Liver (tissue), 9 donors: ENCODE data around the gene SLC7A6. TPM values are rescaled to one million over a fixed set of nuclear protein-coding genes. Genes with fewer than 3 reads are reported as not detected.

Source experiments
- DNase-seq: peaks from one replicate; pipeline ENCODE4 v3.0.0-alpha.2; 2017; ENCODE audit warnings: low spot score
- H3K27ac ChIP-seq, 2 donors: one replicate each; pipeline ENCODE4 v1.7.0; 2013; ENCODE audit warnings: inconsistent platforms in 2 of 2, low read length in 2 of 2, control low read depth in 1 of 2, low read depth in 1 of 2, mild to moderate bottlenecking in 1 of 2
- H3K27me3 ChIP-seq, 4 donors: one replicate each; pipeline versions ENCODE4 v1.6.1 to v1.7.0; 2013; ENCODE audit warnings: low read length in 3 of 4, inconsistent platforms in 1 of 4, mild to moderate bottlenecking in 1 of 4, moderate library complexity in 1 of 4; ENCODE audit not compliant: control insufficient read depth in 4 of 4, insufficient read depth in 4 of 4
- H3K36me3 ChIP-seq, 4 donors: one replicate each; pipeline versions ENCODE4 v1.6.1 to v1.7.0; 2013; ENCODE audit warnings: low read length in 3 of 4, mild to moderate bottlenecking in 3 of 4, low read depth in 1 of 4, moderate library complexity in 1 of 4; ENCODE audit not compliant: control insufficient read depth in 4 of 4, insufficient read depth in 3 of 4
- H3K4me1 ChIP-seq, 4 donors: one replicate each; pipeline versions ENCODE4 v1.6.1 to v1.7.0; 2013; ENCODE audit warnings: low read length in 3 of 4, mild to moderate bottlenecking in 3 of 4, moderate library complexity in 1 of 4; ENCODE audit not compliant: control insufficient read depth in 4 of 4, insufficient read depth in 4 of 4
- H3K4me3 ChIP-seq, 3 donors: one replicate each; pipeline versions ENCODE4 v1.6.1 to v1.7.0; 2013; ENCODE audit warnings: low read length in 3 of 3, control low read depth in 1 of 3, low read depth in 1 of 3, mild to moderate bottlenecking in 1 of 3
- H3K9ac ChIP-seq, 2 donors: one replicate each; pipeline ENCODE4 v1.7.0; 2013; ENCODE audit warnings: low read length in 2 of 2, mild to moderate bottlenecking in 2 of 2, moderate library complexity in 2 of 2, control low read depth in 1 of 2, low read depth in 1 of 2
- H3K9me3 ChIP-seq, 4 donors: one replicate each; pipeline versions ENCODE4 v1.6.1 to v1.7.0; 2013; ENCODE audit warnings: low read length in 3 of 4; ENCODE audit not compliant: control insufficient read depth in 4 of 4
- ATF3 ChIP-seq: IDR thresholded peaks from 2 replicates; pipeline ENCODE4 v1.6.1; 2016; ENCODE audit warnings: antibody characterized with exemption
- CTCF ChIP-seq: fragments of 150-350 bp; IDR thresholded peaks from 2 replicates; pipeline ENCODE4 v1.5.1; 2017; ENCODE audit warnings: improper control_type of control experiment, low read depth, low read length; ENCODE audit not compliant: missing input control
- EGR1 ChIP-seq, 2 donors: IDR thresholded peaks; 2 replicates each; pipeline ENCODE4 v1.6.1; 2016 to 2018; ENCODE audit warnings: antibody characterized with exemption in 2 of 2, low read depth in 2 of 2
- FOXA1 ChIP-seq: IDR thresholded peaks from 2 replicates; pipeline ENCODE4 v1.6.1; 2016; ENCODE audit warnings: antibody characterized with exemption
- FOXA2 ChIP-seq: IDR thresholded peaks from 2 replicates; pipeline ENCODE4 v1.6.1; 2016; ENCODE audit warnings: antibody characterized with exemption
- GABPA ChIP-seq, 2 donors: IDR thresholded peaks in 1 of 2; conservative IDR thresholded peaks in 1 of 2; 2 replicates each; pipeline ENCODE4 v1.6.1; 2016; ENCODE audit warnings: antibody characterized with exemption in 2 of 2, mild to moderate bottlenecking in 1 of 2, moderate library complexity in 1 of 2
- HNF4A ChIP-seq, 2 donors: conservative IDR thresholded peaks; 2 replicates each; pipeline ENCODE4 v1.6.1; 2016; ENCODE audit warnings: antibody characterized with exemption in 2 of 2, mild to moderate bottlenecking in 2 of 2
- HNF4G ChIP-seq: IDR thresholded peaks from 2 replicates; pipeline ENCODE4 v1.6.1; 2016; ENCODE audit warnings: antibody characterized with exemption
- JUND ChIP-seq, 2 donors: IDR thresholded peaks; 2 replicates each; pipeline ENCODE4 v1.6.1; 2016; ENCODE audit warnings: antibody characterized with exemption in 2 of 2
- MAX ChIP-seq: IDR thresholded peaks from 2 replicates; pipeline ENCODE4 v1.6.1; 2016; ENCODE audit warnings: antibody characterized with exemption
- NR2F2 ChIP-seq: IDR thresholded peaks from 2 replicates; pipeline ENCODE4 v1.6.1; 2016; ENCODE audit warnings: antibody characterized with exemption
- RAD21 ChIP-seq, 2 donors: IDR thresholded peaks; 2 replicates each; pipeline ENCODE4 v1.6.1; 2016; ENCODE audit warnings: antibody characterized with exemption in 2 of 2, mild to moderate bottlenecking in 2 of 2
- REST ChIP-seq: IDR thresholded peaks from 2 replicates; pipeline ENCODE4 v1.6.1; 2016; ENCODE audit warnings: antibody characterized with exemption, mild to moderate bottlenecking
- SP1 ChIP-seq: IDR thresholded peaks from 2 replicates; pipeline ENCODE4 v1.6.1; 2018; ENCODE audit warnings: antibody characterized with exemption, mild to moderate bottlenecking
- TAF1 ChIP-seq: conservative IDR thresholded peaks from 2 replicates; pipeline ENCODE4 v1.6.1; 2016; ENCODE audit warnings: antibody characterized with exemption, mild to moderate bottlenecking
- YY1 ChIP-seq: IDR thresholded peaks from 2 replicates; pipeline ENCODE4 v1.6.1; 2016; ENCODE audit warnings: antibody characterized with exemption, mild to moderate bottlenecking
- ZBTB33 ChIP-seq: IDR thresholded peaks from 2 replicates; pipeline ENCODE4 v1.6.1; 2016; ENCODE audit warnings: antibody characterized with exemption
- WGBS: extraction: QIAGEN DNeasy Blood & Tissue Kit; methylation state at CpG from one replicate; pipeline ENCODE4 v1.1.7; 2013; 5-methylcytosine and 5-hydroxymethylcytosine counted together
- polyA plus RNA-seq, 2 donors: library from polyadenylated mRNA; stranded (reverse) in 1 of 2; unstranded in 1 of 2; fragments of 200-250 nt in 1 of 2; fragments of >200 nt in 1 of 2; fragmentation: Nextera tagmentation in 1 of 2; extraction: Ambion mirVana in 1 of 2; gene quantifications; one replicate each; pipeline versions ENCODE4 v1.2.1 to v1.2.3, GENCODE V29; 2013 to 2015
- total RNA-seq, 2 donors: library from RNA; depleted of rRNA; stranded (reverse); fragments of >200 nt; gene quantifications; one replicate each; pipeline ENCODE4 v1.2.3, GENCODE V29; 2014
- donor health status: healthy.
- donor health status: healthy.
- donor health status: healthy.
- donor health status: healthy.
- donor health status: healthy.

Gene SLC7A6
- total and polyA plus RNA-seq, 4 donors: 1.2 to 4.9 (median 1.9) TPM

GRCh38 chr16:68319185-68319908 is 55.0 kb downstream of the SLC7A6 start:
- Histone ChIP-seq H3K4me3 (no peak overlapping the region), H3K4me1 (no peaks in the 10 kb centered on the region), H3K27ac (no peak overlapping the region), H3K36me3 (peaks cover 6 to 38% (median 19%) of the 10 kb centered on the region in 4 donors), H3K27me3 (no peaks in the 10 kb centered on the region), H3K9me3 (no peaks in the 10 kb centered on the region), H3K9ac (no peak overlapping the region)
- TF ChIP-seq SP1 (no peak), TAF1 (no peak), ATF3 (no peak)
- WGBS: 95% methylated on average over 6 of the region's 6 CpGs
- DNase-seq: no peak

GRCh38 chr16:68324336-68324735 is 60.0 kb downstream of the SLC7A6 start:
- Histone ChIP-seq H3K9ac (no peak overlapping the region), H3K9me3 (no peaks in the 10 kb centered on the region), H3K4me1 (peaks cover 0 to 5% (median 2%) of the 10 kb centered on the region in 4 donors), H3K4me3 (no peak overlapping the region), H3K36me3 (peaks cover 7 to 33% (median 22%) of the 10 kb centered on the region in 4 donors), H3K27ac (no peak overlapping the region), H3K27me3 (no peaks in the 10 kb centered on the region)
- DNase-seq: no peak
- 96% methylated on average over 5 of the region's 5 CpGs for WGBS
- TF ChIP-seq RAD21 (IDR thresholded peaks at IDR 0.05) (no peak), FOXA2 (no peak), JUND (IDR thresholded peaks at IDR 0.05) (no peak), NR2F2 (no peak), FOXA1 (no peak), YY1 (no peak), ZBTB33 (no peak), CTCF (no peak), SP1 (no peak), EGR1 (IDR thresholded peaks at IDR 0.05; ENCODE audit: low read depth in 2 of 2) (no peak), HNF4A (conservative IDR thresholded peaks at IDR 0.05) (no peak), TAF1 (no peak), MAX (no peak), ATF3 (no peak), REST (no peak), GABPA (IDR thresholded peaks at IDR 0.05 in 1 of 2, conservative IDR thresholded peaks at IDR 0.05 in 1 of 2) (no peak), HNF4G (no peak)
